PC-3 (cell line): Measurements from ENCODE around the gene GIT2. TPM values are rescaled to one million over a fixed set of nuclear protein-coding genes. Genes with fewer than 3 reads are reported as not detected.

Experiments
- ATAC-seq: fragments of 200-7000 bp; cut with Tn5 transposase; 2 replicates; pipeline ENCODE4 v1.9.1; 2020; ENCODE audit warnings: mild to moderate bottlenecking, moderate library complexity
- BruUV-seq: library from RNA; stranded (reverse); fragments of 400-500 nt; replicated peaks from 2 replicates; lab custom pipeline; 2021; lab: Mats Ljungman, UMichigan
- CTCF ChIA-PET: fragments of 300-600 bp; sonication (Branson Sonifier 250); formaldehyde crosslinking; loops from one replicate; lab custom pipeline; 2022; ENCODE audit warnings: antibody characterized with exemption; lab: Charles Lee
- POLR2A ChIA-PET: fragments of 300-600 bp; sonication (Branson Sonifier 250); formaldehyde crosslinking; loops from one replicate; lab custom pipeline; 2022; ENCODE audit warnings: antibody characterized with exemption; ENCODE audit not compliant: unreplicated experiment; lab: Charles Lee
- DNase-seq: peaks from one replicate; pipeline ENCODE4 v3.0.0-alpha.2; 2015
- H2AFZ ChIP-seq: fragments of 300-600 bp; sonication (generic); 2 replicates; pipeline ENCODE4 v1.6.0; 2016; ENCODE audit warnings: antibody characterized with exemption, low read length
- H3F3A ChIP-seq: fragments of 300-600 bp; sonication (generic); one replicate; pipeline ENCODE4 v1.6.0; 2017; ENCODE audit warnings: antibody characterized with exemption, low read length, control low read depth, mild to moderate bottlenecking; ENCODE audit not compliant: unreplicated experiment
- H3K27ac ChIP-seq: fragments of 300-600 bp; sonication (generic); 2 replicates; pipeline ENCODE4 v1.5.1; 2016; ENCODE audit warnings: mild to moderate bottlenecking, low read length
- H3K27me3 ChIP-seq: fragments of 300-600 bp; sonication (generic); 2 replicates; pipeline ENCODE4 v1.6.1; 2016; ENCODE audit warnings: low read length, mixed read lengths
- H3K36me3 ChIP-seq: fragments of 300-600 bp; sonication (generic); 2 replicates; pipeline ENCODE4 v1.6.1; 2016; ENCODE audit warnings: low read depth, mixed run types, low read length, mixed read lengths
- H3K4me1 ChIP-seq: fragments of 300-600 bp; sonication (generic); 2 replicates; pipeline ENCODE4 v1.5.1; 2016; ENCODE audit warnings: low read length; ENCODE audit not compliant: insufficient read depth
- H3K4me2 ChIP-seq: fragments of 300-600 bp; sonication (generic); 2 replicates; pipeline ENCODE4 v1.6.0; 2016; ENCODE audit warnings: low read length
- H3K4me3 ChIP-seq: fragments of 300-600 bp; sonication (generic); 2 replicates; pipeline ENCODE4 v1.5.1; 2016; ENCODE audit warnings: mild to moderate bottlenecking, low read length, mixed read lengths
- H3K79me2 ChIP-seq: fragments of 300-600 bp; sonication (generic); 2 replicates; pipeline ENCODE4 v1.6.1; 2017; ENCODE audit warnings: low read length, mixed read lengths
- H3K9ac ChIP-seq: fragments of 300-600 bp; sonication (generic); 2 replicates; pipeline ENCODE4 v1.6.0; 2016; ENCODE audit warnings: mild to moderate bottlenecking, low read length
- H3K9me2 ChIP-seq: fragments of 300-600 bp; sonication (generic); replicated peaks from 2 replicates; pipeline ENCODE4 v1.6.1; 2016; ENCODE audit warnings: mixed run types, low read length, mixed read lengths
- H3K9me3 ChIP-seq: fragments of 300-600 bp; sonication (generic); 2 replicates; pipeline ENCODE4 v1.6.1; 2016; ENCODE audit warnings: low read length, mixed read lengths
- H4K20me1 ChIP-seq: fragments of 300-600 bp; sonication (generic); 2 replicates; pipeline ENCODE4 v1.6.1; 2016; ENCODE audit warnings: low read length, mixed read lengths
- CTCF ChIP-seq: fragments of 300-600 bp; sonication (generic); conservative IDR thresholded peaks from 2 replicates; pipeline ENCODE4 v1.5.1; 2017; ENCODE audit warnings: antibody characterized with exemption, low read depth, mild to moderate bottlenecking, low read length
- EZH2 ChIP-seq: fragments of 300-600 bp; sonication (generic); IDR thresholded peaks from one replicate; pipeline ENCODE4 v1.6.1; 2017; ENCODE audit warnings: antibody characterized with exemption, mild to moderate bottlenecking, low read length; ENCODE audit not compliant: unreplicated experiment
- EZH2phosphoT487 ChIP-seq: fragments of 300-600 bp; sonication (generic); IDR thresholded peaks from 2 replicates; pipeline ENCODE4 v1.6.1; 2018; ENCODE audit warnings: mild to moderate bottlenecking, antibody characterized with exemption, low read length, borderline replicate concordance
- intact Hi-C: fragments of 100-400 bp; cut with micrococcal nuclease; formaldehyde crosslinking; loops from 2 replicates; pipeline ENCODE4 v1.9.0; 2023
- total RNA-seq: library from RNA; depleted of rRNA; stranded (reverse); fragments of >200 nt; gene quantifications from 2 replicates; pipeline ENCODE4 v1.2.3, GENCODE V29; 2014

GIT2 gene
- total RNA-seq, 1 experiment from 2014 or later, result 26.8 TPM

GRCh38 chr12:109896188-109896587 is 100.0 kb downstream of the GIT2 start:
- ATAC-seq (no peak), DNase-seq (no peak)
- Histone ChIP-seq H3K9me3 (no peaks in the 10 kb centered on the region), H3K27ac (no peak overlapping the region), H3K4me2 (no peak overlapping the region), H3K79me2 (peaks cover 19% of the 10 kb centered on the region), H3K36me3 (no peaks in the 10 kb centered on the region), H3K4me1 (peaks cover 8% of the 10 kb centered on the region), H3K4me3 (no peak overlapping the region), H2AFZ (no peak overlapping the region), H3K9me2 (no peaks in the 10 kb centered on the region), H3F3A (no peaks in the 10 kb centered on the region), H3K27me3 (no peaks in the 10 kb centered on the region), H4K20me1 (no peaks in the 10 kb centered on the region), H3K9ac (no peak overlapping the region)
- BruUV-seq, result no TSS peak
- intact Hi-C loops, result no loop called here
- no peak for TF ChIP-seq CTCF
- no peak for TF ChIP-seq EZH2phosphoT487
- TF ChIP-seq EZH2, result no peak
- CTCF ChIA-PET, result no interaction called here
- POLR2A ChIA-PET, result no interaction called here

DNA sequence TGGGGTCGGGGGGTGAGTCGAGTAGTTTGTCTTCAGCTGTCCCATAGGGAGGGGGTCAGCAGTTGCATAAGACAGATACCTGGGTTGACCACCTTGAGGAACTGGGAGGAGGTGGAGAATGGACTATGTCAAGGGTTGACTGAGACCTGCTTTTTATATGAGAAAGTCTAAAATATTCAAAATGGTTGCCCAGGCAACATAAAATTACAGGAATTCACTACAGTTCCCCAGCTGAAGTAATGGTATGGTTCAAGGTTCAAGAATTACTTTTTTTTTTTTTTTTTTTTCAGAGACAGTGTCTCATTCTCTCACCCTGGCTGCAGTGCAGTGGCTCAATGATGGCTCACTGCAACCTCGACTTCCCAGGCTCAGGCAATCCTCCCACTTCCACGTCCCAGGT is 101.2 kb downstream of the GIT2 start:
- DNase-seq (no peak), ATAC-seq (no peak)
- H3K4me1 ChIP-seq, result peaks cover 6% of the 10 kb centered on the region
- H3K4me3 ChIP-seq, result no peak overlapping the region
- ChIA-PET POLR2A (no interaction called here), CTCF (no interaction called here)
- no peaks in the 10 kb centered on the region for H3K36me3 ChIP-seq
- no peaks in the 10 kb centered on the region for H3K9me2 ChIP-seq
- TF ChIP-seq CTCF, result no peak
- TF ChIP-seq EZH2phosphoT487, result no peak
- no peak for TF ChIP-seq EZH2
- H3K79me2 ChIP-seq, result peaks cover 7% of the 10 kb centered on the region; the same call in 1 of the 2 replicates
- no peak overlapping the region for H2AFZ ChIP-seq
- H3K9ac ChIP-seq, result no peak overlapping the region
- intact Hi-C loops, result no loop called here
- no peaks in the 10 kb centered on the region for H4K20me1 ChIP-seq
- H3K4me2 ChIP-seq, result no peak overlapping the region
- H3K27ac ChIP-seq, result no peak overlapping the region
- H3K9me3 ChIP-seq, result no peaks in the 10 kb centered on the region
- no TSS peak for BruUV-seq
- no peaks in the 10 kb centered on the region for H3K27me3 ChIP-seq
- H3F3A ChIP-seq, result no peaks in the 10 kb centered on the region

- intact Hi-C loops, result no loop called here
- H3F3A ChIP-seq, result no peaks in the 10 kb centered on the region
- no peaks in the 10 kb centered on the region for H3K9me3 ChIP-seq
- H3K79me2 ChIP-seq, result no peaks in the 10 kb centered on the region
- H3K9ac ChIP-seq, result no peak overlapping the region
- ChIA-PET CTCF (no interaction called here), POLR2A (no interaction called here)
- TF ChIP-seq CTCF (no peak), EZH2 (no peak), EZH2phosphoT487 (no peak)
- H3K27ac ChIP-seq, result no peak overlapping the region
- no peaks in the 10 kb centered on the region for H3K36me3 ChIP-seq
- no peaks in the 10 kb centered on the region for H3K27me3 ChIP-seq
- H3K4me3 ChIP-seq, result no peak overlapping the region
- no peak overlapping the region for H3K4me2 ChIP-seq
- no peaks in the 10 kb centered on the region for H3K9me2 ChIP-seq
- DNase-seq (no peak), ATAC-seq (no peak)
- H2AFZ ChIP-seq, result no peak overlapping the region
- no peaks in the 10 kb centered on the region for H4K20me1 ChIP-seq
- BruUV-seq, result no TSS peak
- peaks cover 5% of the 10 kb centered on the region for H3K4me1 ChIP-seq
Measured at GRCh38 chr12:109893261-109893995, 102.7 kb downstream of the GIT2 start.
